ENCODE results near the gene SAPCD2. TPM values are rescaled to one million over a fixed set of nuclear protein-coding genes. Genes with fewer than 3 reads are reported as not detected.

SAPCD2 gene
- total RNA-seq, 1 donor from 2014 or later, result 2.7 TPM

GRCh38 chr9:137055385-137056364 lies 14.7 kb downstream of the SAPCD2 start:
- H3K4me1 ChIP-seq, result peaks cover 36% of the 10 kb centered on the region
- intact Hi-C loops (cut with DNase I), result no loop called here

GRCh38 chr9:137054932-137055384 lies 15.4 kb downstream of the SAPCD2 start:
- Histone ChIP-seq H3K36me3 (no peaks in the 10 kb centered on the region), H3K27ac (peak overlapping the region; percentile 59), H3K4me1 (peaks cover 36% of the 10 kb centered on the region), H3K4me3 (peak overlapping the region in 1 of 2 donors; percentile 22), H3K9me3 (no peaks in the 10 kb centered on the region), H3K27me3 (no peaks in the 10 kb centered on the region)
- no peak for TF ChIP-seq POLR2AphosphoS5 (IDR thresholded peaks at IDR 0.05; ENCODE audit: insufficient read depth in 1 of 2, low read depth in 1 of 2)
- no peak for TF ChIP-seq POLR2A (IDR thresholded peaks at IDR 0.05)
- no peak for TF ChIP-seq CTCF (IDR thresholded peaks at IDR 0.05)
- intact Hi-C loops (cut with DNase I), result no loop called here
- no peak for DNase-seq (ENCODE audit: extremely low spot score in 2 of 2)

More at GRCh38 chr9:137055385-137056364, 14.7 kb downstream of the SAPCD2 start:
- no peak for DNase-seq (ENCODE audit: extremely low spot score in 2 of 2)
- H3K4me3 ChIP-seq, result peak overlapping the region in 1 of 2 donors; percentile 22
- TF ChIP-seq POLR2A (IDR thresholded peaks at IDR 0.05), result no peak
- no peak for TF ChIP-seq CTCF (IDR thresholded peaks at IDR 0.05)
- peak; percentile 13 to 48 for TF ChIP-seq POLR2AphosphoS5 (IDR thresholded peaks at IDR 0.05; ENCODE audit: insufficient read depth in 1 of 2, low read depth in 1 of 2)
- H3K27me3 ChIP-seq, result no peaks in the 10 kb centered on the region
- no peaks in the 10 kb centered on the region for H3K36me3 ChIP-seq
- peak overlapping the region; percentile 59 for H3K27ac ChIP-seq
- H3K9me3 ChIP-seq, result no peaks in the 10 kb centered on the region

GRCh38 chr9:137053944-137054931 lies 16.1 kb downstream of the SAPCD2 start, which contains the start of gene ENTPD2:
ENTPD2 (minus strand) TSS chr9:137054061; CDS start chr9:137053997, 64 bp downstream.
- no peak for DNase-seq (ENCODE audit: extremely low spot score in 2 of 2)
- Histone ChIP-seq H3K27ac (peak within 1 kb of the TSS; percentile 59), H3K36me3 (no peaks in the 10 kb centered on the region), H3K4me3 (peak within 1 kb of the TSS; percentile 40 to 48), H3K9me3 (no peaks in the 10 kb centered on the region), H3K27me3 (no peaks in the 10 kb centered on the region), H3K4me1 (peaks cover 36% of the 10 kb centered on the region)
- intact Hi-C loops (cut with DNase I), result no loop called here
- TF ChIP-seq POLR2AphosphoS5 (IDR thresholded peaks at IDR 0.05; ENCODE audit: insufficient read depth in 1 of 2, low read depth in 1 of 2) (no peak), POLR2A (IDR thresholded peaks at IDR 0.05) (no peak), CTCF (IDR thresholded peaks at IDR 0.05) (no peak)

GRCh38 chr9:137052998-137053943 lies 17.1 kb downstream of the SAPCD2 start:
- TF ChIP-seq POLR2A (IDR thresholded peaks at IDR 0.05) (no peak), CTCF (IDR thresholded peaks at IDR 0.05) (no peak), POLR2AphosphoS5 (IDR thresholded peaks at IDR 0.05; ENCODE audit: insufficient read depth in 1 of 2, low read depth in 1 of 2) (no peak)
- DNase-seq (ENCODE audit: extremely low spot score in 2 of 2), result no peak
- Histone ChIP-seq H3K4me1 (peaks cover 43% of the 10 kb centered on the region), H3K27ac (no peak overlapping the region), H3K4me3 (peak overlapping the region; percentile 40 to 48), H3K9me3 (no peaks in the 10 kb centered on the region), H3K36me3 (no peaks in the 10 kb centered on the region), H3K27me3 (no peaks in the 10 kb centered on the region)
- intact Hi-C loops (cut with DNase I), result no loop called here
